ENCODE results near the gene SLC22A23.

SLC22A23 gene

GRCh38 chr6:3330199-3330598, 126.7 kb downstream of the SLC22A23 start:
- no peak for DNase-seq

- DNase-seq = no peak
Measured at GRCh38 chr6:3329393-3330051, 127.3 kb downstream of the SLC22A23 start.

- no peak for DNase-seq
Measured at GRCh38 chr6:3328796-3329195, 128.1 kb downstream of the SLC22A23 start.

- no peak for DNase-seq
Measured at GRCh38 chr6:3328145-3328544, 128.7 kb downstream of the SLC22A23 start.

GRCh38 chr6:3327403-3327802, 129.4 kb downstream of the SLC22A23 start:
- no peak for DNase-seq

GRCh38 chr6:3326981-3327380, 129.9 kb downstream of the SLC22A23 start:
- no peak for DNase-seq

GRCh38 chr6:3326184-3326971, 130.5 kb downstream of the SLC22A23 start:
- DNase-seq = no peak

GRCh38 chr6:3325210-3325609, 131.6 kb downstream of the SLC22A23 start:
- no peak for DNase-seq

GRCh38 chr6:3324262-3324942, 132.4 kb downstream of the SLC22A23 start:
- DNase-seq = no peak

GRCh38 chr6:3323696-3324261, 133.1 kb downstream of the SLC22A23 start:
- no peak for DNase-seq

- no peak for DNase-seq
Measured at GRCh38 chr6:3323148-3323547, 133.7 kb downstream of the SLC22A23 start.

- DNase-seq = peak; percentile 49
Measured at GRCh38 chr6:3322366-3322890, 134.4 kb downstream of the SLC22A23 start.

- DNase-seq = no peak
Measured at GRCh38 chr6:3321875-3322274, 135.0 kb downstream of the SLC22A23 start.

GRCh38 chr6:3321042-3321441, 135.8 kb downstream of the SLC22A23 start:
- no peak for DNase-seq

GRCh38 chr6:3320238-3320811, 136.5 kb downstream of the SLC22A23 start:
- peak; percentile 6 for DNase-seq

- no peak for DNase-seq
Measured at GRCh38 chr6:3319610-3320200, 137.1 kb downstream of the SLC22A23 start.

- no peak for DNase-seq
Measured at GRCh38 chr6:3318821-3319540, 137.9 kb downstream of the SLC22A23 start.

GRCh38 chr6:3318226-3318625, 138.6 kb downstream of the SLC22A23 start:
- DNase-seq = no peak

GRCh38 chr6:3317741-3318211, 139.1 kb downstream of the SLC22A23 start:
- DNase-seq = no peak

- no peak for DNase-seq
Measured at GRCh38 chr6:3316818-3317217, 140.0 kb downstream of the SLC22A23 start.

GRCh38 chr6:3316331-3316730, 140.5 kb downstream of the SLC22A23 start:
- no peak for DNase-seq

- no peak for DNase-seq
Measured at GRCh38 chr6:3315841-3316240, 141.0 kb downstream of the SLC22A23 start.
